H1 (cell line): Measurements from ENCODE around the gene PLCB2. TPM values are rescaled to one million over a fixed set of nuclear protein-coding genes. Genes with fewer than 3 reads are reported as not detected.

ENCODE experiments used
- CTCF ChIP-seq, 3 experiments: IDR thresholded peaks; 1 replicate in 2 of 3; 2 replicates in 1 of 3; pipeline versions ENCODE4 v1.5.1 to v1.6.1; 2011; ENCODE audit warnings: low read length in 3 of 3, mild to moderate bottlenecking in 3 of 3, inconsistent platforms in 2 of 3, low read depth in 1 of 3, moderate library complexity in 1 of 3; ENCODE audit not compliant: insufficient read depth in 1 of 3; ENCODE audit errors: control extremely low read depth in 1 of 3
- RAD21 ChIP-seq, 2 experiments: IDR thresholded peaks in 1 of 2; conservative IDR thresholded peaks in 1 of 2; 2 replicates each; pipeline ENCODE4 v1.6.1; 2011; ENCODE audit warnings: low read depth in 2 of 2, low read length in 2 of 2, improper control_type of control experiment in 1 of 2, inconsistent platforms in 1 of 2, mild to moderate bottlenecking in 1 of 2, moderate library complexity in 1 of 2
- polyA plus RNA-seq, 7 experiments: library from polyadenylated mRNA; depleted of rRNA in 3 of 7; stranded (reverse) in 5 of 7; unstranded in 2 of 7; fragments of >200 nt in 5 of 7; fragments of 200-250 nt in 2 of 7; gene quantifications; 1 replicate in 5 of 7; 2 replicates in 1 of 7; 4 replicates in 1 of 7; pipeline versions ENCODE4 v1.2.1 to v1.2.3, GENCODE V29; 2011 to 2013; ENCODE audit warnings: missing spikeins in 2 of 7, mixed read lengths in 2 of 7
- total RNA-seq: library from RNA; stranded (reverse); fragmentation: NEBNext Ultra II Directional; extraction: Animal tissue kit (Norgen Biotek cat#: 25700); gene quantifications from 2 replicates; pipeline ENCODE4 v1.2.1, GENCODE V29; 2021

PLCB2 gene
- total and polyA plus RNA-seq, 2 of the 8 experiments (the other 6 are each of a cell fraction or from before 2014, with no cell fraction given), result 7.2 to 8.4 TPM

- TF ChIP-seq CTCF (IDR thresholded peaks at IDR 0.05; ENCODE audit: control extremely low read depth in 1 of 3, insufficient read depth in 1 of 3, low read depth in 1 of 3, low read length in 3 of 3) (peak in 2 of 3 experiments; percentile 11 to 26; a peak in 2 of 4 replicates), RAD21 (IDR thresholded peaks at IDR 0.05 in 1 of 2, conservative IDR thresholded peaks at IDR 0.05 in 1 of 2; ENCODE audit: low read depth in 2 of 2, low read length in 2 of 2) (peak; percentile 30 to 54; a peak in 3 of 4 replicates)
Measured at GRCh38 chr15:40258544-40258943, 49.2 kb downstream of the PLCB2 start (continued).
